Kidney (tissue), 14 donors: ENCODE measurements around the gene SAP130. TPM values are rescaled to one million over a fixed set of nuclear protein-coding genes. Genes with fewer than 3 reads are reported as not detected.

Experiments used
- DNase-seq, 5 donors: peaks; one replicate each; pipeline ENCODE4 v3.0.0-alpha.2; 2013 to 2020
- FAIRE-seq: peaks from 2 replicates; lab custom pipeline; 2012; peaks lifted over from hg19 to GRCh38; lab: Jason Lieb, UNC
- H3K27ac ChIP-seq, 2 donors: one replicate each; pipeline ENCODE4 v1.7.0; 2013; ENCODE audit warnings: low read depth in 2 of 2, low read length in 2 of 2, inconsistent platforms in 1 of 2
- H3K27me3 ChIP-seq: one replicate; pipeline ENCODE4 v1.7.1; 2013; ENCODE audit warnings: low read length, inconsistent platforms; ENCODE audit not compliant: control insufficient read depth, insufficient read depth
- H3K36me3 ChIP-seq, 3 donors: one replicate each; pipeline versions ENCODE4 v1.7.0 to v1.7.1; 2013; ENCODE audit warnings: low read length in 3 of 3, control low read depth in 1 of 3, inconsistent platforms in 1 of 3; ENCODE audit not compliant: insufficient read depth in 3 of 3, control insufficient read depth in 2 of 3
- H3K4me1 ChIP-seq, 3 donors: one replicate each; pipeline versions ENCODE4 v1.7.0 to v1.7.1; 2013; ENCODE audit warnings: low read length in 3 of 3, inconsistent platforms in 1 of 3, low read depth in 1 of 3; ENCODE audit not compliant: control insufficient read depth in 2 of 3, insufficient read depth in 2 of 3
- H3K4me3 ChIP-seq, 3 donors: one replicate each; pipeline versions ENCODE4 v1.7.0 to v1.8.1; 2013; ENCODE audit warnings: low read length in 3 of 3, control low read depth in 1 of 3, inconsistent platforms in 1 of 3
- H3K9ac ChIP-seq, 3 donors: one replicate each; pipeline versions ENCODE4 v1.7.0 to v1.7.1; 2013; ENCODE audit warnings: low read length in 3 of 3, control low read depth in 1 of 3, inconsistent platforms in 1 of 3
- H3K9me3 ChIP-seq, 3 donors: one replicate each; pipeline versions ENCODE4 v1.7.0 to v1.7.1; 2013; ENCODE audit warnings: low read length in 3 of 3, control low read depth in 1 of 3, inconsistent platforms in 1 of 3; ENCODE audit not compliant: control insufficient read depth in 2 of 3, insufficient read depth in 1 of 3
- intact Hi-C: fragments of 100-400 bp; cut with DNase I; formaldehyde crosslinking; loops from one replicate; pipeline ENCODE4 v1.11.1; 2022
- polyA plus RNA-seq: library from polyadenylated mRNA; stranded (reverse); fragments of 350-450 nt; fragmentation: Illumina TruSeq; extraction: RNeasy Lipid Tissue Mini Kit (QIAGEN cat#74804); gene quantifications from one replicate; pipeline ENCODE4 v1.2.3, GENCODE V29; 2014; ENCODE audit warnings: low read depth, low replicate concordance; ENCODE audit not compliant: insufficient read depth
- total RNA-seq: library from RNA; stranded (reverse); fragmentation: NEBNext Ultra II Directional; extraction: Animal tissue kit (Norgen Biotek cat#: 25700); gene quantifications from one replicate; pipeline ENCODE4 v1.2.1, GENCODE V29; 2021
- TF ChIP-seq, protein P1 (sequence below): IDR thresholded peaks from 3 replicates; pipeline ENCODE4 v1.5.1; 2012; ENCODE audit warnings: mild to moderate bottlenecking, moderate library complexity, borderline replicate concordance; ENCODE audit not compliant: insufficient read depth; ENCODE audit errors: extremely low read depth
- donor health status: control.
- donor health status: control.
- donor health status: control.
- donor health status: control.
- donor health status: control.
- donor health status: DM: yes; HTN: yes; CAD: no.
- donor health status: Normal renal cell carcinoma (clear cell type).

The SAP130 gene
- total and polyA plus RNA-seq, 2 donors from 2014 or later: 6.2 to 17.5 TPM

- H3K4me1 ChIP-seq: no peaks in the 10 kb centered on the region
- intact Hi-C loops: no loop called here
- FAIRE-seq (no peak), DNase-seq (no peak)
- TF ChIP-seq, protein P1, sequence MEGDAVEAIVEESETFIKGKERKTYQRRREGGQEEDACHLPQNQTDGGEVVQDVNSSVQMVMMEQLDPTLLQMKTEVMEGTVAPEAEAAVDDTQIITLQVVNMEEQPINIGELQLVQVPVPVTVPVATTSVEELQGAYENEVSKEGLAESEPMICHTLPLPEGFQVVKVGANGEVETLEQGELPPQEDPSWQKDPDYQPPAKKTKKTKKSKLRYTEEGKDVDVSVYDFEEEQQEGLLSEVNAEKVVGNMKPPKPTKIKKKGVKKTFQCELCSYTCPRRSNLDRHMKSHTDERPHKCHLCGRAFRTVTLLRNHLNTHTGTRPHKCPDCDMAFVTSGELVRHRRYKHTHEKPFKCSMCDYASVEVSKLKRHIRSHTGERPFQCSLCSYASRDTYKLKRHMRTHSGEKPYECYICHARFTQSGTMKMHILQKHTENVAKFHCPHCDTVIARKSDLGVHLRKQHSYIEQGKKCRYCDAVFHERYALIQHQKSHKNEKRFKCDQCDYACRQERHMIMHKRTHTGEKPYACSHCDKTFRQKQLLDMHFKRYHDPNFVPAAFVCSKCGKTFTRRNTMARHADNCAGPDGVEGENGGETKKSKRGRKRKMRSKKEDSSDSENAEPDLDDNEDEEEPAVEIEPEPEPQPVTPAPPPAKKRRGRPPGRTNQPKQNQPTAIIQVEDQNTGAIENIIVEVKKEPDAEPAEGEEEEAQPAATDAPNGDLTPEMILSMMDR: no peak
- no peaks in the 10 kb centered on the region for H3K27me3 ChIP-seq
- H3K9ac ChIP-seq: no peak overlapping the region
- H3K36me3 ChIP-seq: no peaks in the 10 kb centered on the region
- H3K9me3 ChIP-seq: no peaks in the 10 kb centered on the region
- H3K27ac ChIP-seq: no peak overlapping the region
- no peak overlapping the region for H3K4me3 ChIP-seq
Measured at GRCh38 chr2:127929449-127929848, 98.4 kb downstream of the SAP130 start.

- Histone ChIP-seq H3K4me1 (no peaks in the 10 kb centered on the region), H3K9ac (no peak overlapping the region), H3K36me3 (no peaks in the 10 kb centered on the region), H3K4me3 (no peak overlapping the region), H3K9me3 (no peaks in the 10 kb centered on the region), H3K27ac (no peak overlapping the region), H3K27me3 (no peaks in the 10 kb centered on the region)
- intact Hi-C loops: no loop called here
- peak in 2 of 5 donors; percentile 24 to 26 for DNase-seq
- TF ChIP-seq, protein P1: no peak
- FAIRE-seq: no peak
Measured at GRCh38 chr2:127927384-127927783, 100.5 kb downstream of the SAP130 start.

GRCh38 chr2:127917916-127918315, 109.9 kb downstream of the SAP130 start:
- H3K9ac ChIP-seq: no peak overlapping the region
- H3K4me1 ChIP-seq: no peaks in the 10 kb centered on the region
- FAIRE-seq (no peak), DNase-seq (no peak)
- TF ChIP-seq, protein P1: no peak
- H3K36me3 ChIP-seq: no peaks in the 10 kb centered on the region
- no peak overlapping the region for H3K27ac ChIP-seq
- no peaks in the 10 kb centered on the region for H3K9me3 ChIP-seq
- H3K4me3 ChIP-seq: no peak overlapping the region
- no peaks in the 10 kb centered on the region for H3K27me3 ChIP-seq
- intact Hi-C loops: no loop called here
